Measurements from ENCODE around the gene TPST2.

Gene TPST2

DNA sequence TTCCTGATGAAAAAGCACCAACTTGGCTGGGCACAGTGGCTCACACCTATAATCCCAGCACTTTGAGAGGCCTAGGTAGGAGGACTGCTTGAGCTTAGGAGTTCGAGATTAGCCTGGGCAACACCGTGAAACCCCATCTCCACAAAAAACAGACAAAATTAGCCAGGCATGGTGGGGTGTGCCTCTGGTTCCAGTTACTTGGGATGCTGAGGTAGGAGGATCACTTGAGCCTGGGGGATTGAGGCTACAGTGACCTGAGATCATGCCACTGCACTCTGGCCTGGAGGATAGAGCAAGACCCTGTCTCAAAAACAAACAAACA, 109.4 kb downstream of the TPST2 start:
- peak overlapping the region; percentile 47 for H3K4me3 Mint-ChIP-seq
- no peaks in the 10 kb centered on the region for H3K27me3 Mint-ChIP-seq
- H3K4me1 Mint-ChIP-seq: peaks cover 71% of the 10 kb centered on the region
- H3K9me3 Mint-ChIP-seq: no peaks in the 10 kb centered on the region
- peak overlapping the region; percentile 98 for H3K27ac Mint-ChIP-seq
- H3K36me3 Mint-ChIP-seq: peaks cover 20% of the 10 kb centered on the region
- ATAC-seq: no peak

DNA sequence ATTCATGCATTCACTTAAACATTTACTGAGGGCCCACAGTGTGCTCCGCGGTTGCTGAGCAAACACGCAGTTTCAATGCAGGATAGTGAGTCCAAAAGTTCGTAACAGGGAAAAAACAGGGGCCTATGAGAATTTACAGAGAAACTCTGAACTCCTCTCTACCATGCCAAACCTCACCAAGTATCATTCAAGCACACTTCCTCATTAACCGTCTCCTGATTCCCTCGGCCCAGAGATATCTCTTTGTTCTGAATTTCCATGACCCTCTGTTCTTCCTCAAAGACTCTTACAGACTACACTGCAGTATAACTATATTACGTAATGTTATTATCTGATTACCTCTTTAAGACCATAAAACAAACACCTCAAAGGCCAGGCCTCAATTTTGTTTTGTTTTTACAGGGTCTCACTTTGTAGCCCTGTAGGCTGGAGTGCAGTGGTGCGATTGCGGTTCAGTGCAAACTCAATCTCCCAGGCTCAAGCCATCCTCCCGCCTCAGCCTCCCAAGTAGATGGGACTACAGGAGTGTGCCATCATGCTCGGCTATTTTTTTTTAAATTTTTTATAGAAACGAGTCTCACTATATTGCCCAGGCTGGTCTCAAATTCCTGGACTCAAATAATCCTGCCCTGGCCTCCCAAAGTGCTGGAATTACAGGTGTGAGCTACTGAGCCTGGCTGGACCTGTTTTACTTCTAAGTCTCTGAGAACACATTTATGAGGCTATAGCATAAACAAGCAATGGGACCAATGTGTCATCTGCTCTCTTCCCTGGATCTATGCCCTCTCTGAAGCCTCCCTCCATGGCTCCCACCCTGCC, 109.9 kb downstream of the TPST2 start:
- peaks cover 65% of the 10 kb centered on the region for H3K4me1 Mint-ChIP-seq
- H3K4me3 Mint-ChIP-seq: peak overlapping the region; percentile 67
- ATAC-seq: no peak
- H3K9me3 Mint-ChIP-seq: no peaks in the 10 kb centered on the region
- peaks cover 20% of the 10 kb centered on the region for H3K36me3 Mint-ChIP-seq
- peak overlapping the region; percentile 98 for H3K27ac Mint-ChIP-seq
- no peaks in the 10 kb centered on the region for H3K27me3 Mint-ChIP-seq

DNA sequence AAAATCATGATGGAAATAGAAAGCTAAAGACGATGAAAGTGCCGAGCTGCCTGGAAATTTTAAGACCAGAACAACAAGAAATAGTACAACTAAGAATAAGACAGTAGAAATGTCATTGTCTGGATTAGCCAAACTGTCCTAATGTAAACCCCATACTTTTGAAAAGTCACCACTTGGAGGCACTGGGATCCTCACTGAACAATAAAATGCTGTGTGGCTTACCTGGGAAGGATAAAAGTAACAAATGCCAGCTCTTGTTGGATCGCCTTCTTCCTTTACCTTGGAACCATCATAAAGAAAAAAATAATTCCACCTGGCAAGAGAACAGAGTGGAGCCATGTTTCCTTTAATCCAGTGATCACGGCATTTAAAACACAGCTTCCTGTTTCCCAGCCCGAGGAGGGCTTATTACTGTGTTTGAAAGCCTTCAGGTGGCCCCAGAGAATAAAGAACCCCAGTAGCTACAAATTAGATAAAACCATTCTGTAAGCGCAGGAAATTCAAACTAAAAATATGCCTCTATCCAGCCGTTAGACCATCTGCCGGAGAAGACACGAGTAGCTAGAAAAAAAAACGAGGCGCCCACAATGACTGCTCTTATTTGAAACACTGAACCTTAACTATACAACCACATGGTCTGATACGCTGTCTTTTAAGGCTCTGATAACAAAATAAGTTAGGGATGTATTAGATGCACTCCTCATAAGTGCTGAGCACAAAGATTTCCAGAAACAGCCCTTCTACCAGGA, 110.7 kb downstream of the TPST2 start:
- Mint-ChIP-seq H3K27me3 (no peaks in the 10 kb centered on the region), H3K27ac (peak overlapping the region; percentile 98), H3K4me1 (peaks cover 64% of the 10 kb centered on the region), H3K9me3 (no peaks in the 10 kb centered on the region), H3K4me3 (peak overlapping the region; percentile 67), H3K36me3 (peaks cover 26% of the 10 kb centered on the region)
- ATAC-seq: no peak

DNA sequence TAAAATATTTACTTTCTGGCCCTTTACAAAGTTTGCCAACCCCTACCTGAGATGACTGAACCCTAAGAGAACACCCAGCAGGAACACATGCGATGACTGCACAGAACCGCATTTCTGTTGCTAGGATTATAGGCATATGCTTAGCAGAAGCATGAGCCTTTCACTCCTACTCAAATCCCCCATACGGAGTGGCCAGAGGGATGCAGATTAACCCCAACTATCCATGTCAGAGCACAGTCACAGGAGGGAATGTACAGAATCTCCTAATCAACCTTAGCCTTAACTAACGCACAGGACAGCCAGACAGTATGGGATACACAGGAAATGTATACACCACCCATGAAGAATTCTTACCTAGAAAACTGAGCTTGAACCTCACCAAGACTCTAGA, 112.6 kb downstream of the TPST2 start:
- Mint-ChIP-seq H3K36me3 (peaks cover 39% of the 10 kb centered on the region), H3K4me3 (no peak overlapping the region), H3K4me1 (peaks cover 54% of the 10 kb centered on the region), H3K27me3 (no peaks in the 10 kb centered on the region), H3K9me3 (no peaks in the 10 kb centered on the region), H3K27ac (peak overlapping the region; percentile 98)
- no peak for ATAC-seq

DNA sequence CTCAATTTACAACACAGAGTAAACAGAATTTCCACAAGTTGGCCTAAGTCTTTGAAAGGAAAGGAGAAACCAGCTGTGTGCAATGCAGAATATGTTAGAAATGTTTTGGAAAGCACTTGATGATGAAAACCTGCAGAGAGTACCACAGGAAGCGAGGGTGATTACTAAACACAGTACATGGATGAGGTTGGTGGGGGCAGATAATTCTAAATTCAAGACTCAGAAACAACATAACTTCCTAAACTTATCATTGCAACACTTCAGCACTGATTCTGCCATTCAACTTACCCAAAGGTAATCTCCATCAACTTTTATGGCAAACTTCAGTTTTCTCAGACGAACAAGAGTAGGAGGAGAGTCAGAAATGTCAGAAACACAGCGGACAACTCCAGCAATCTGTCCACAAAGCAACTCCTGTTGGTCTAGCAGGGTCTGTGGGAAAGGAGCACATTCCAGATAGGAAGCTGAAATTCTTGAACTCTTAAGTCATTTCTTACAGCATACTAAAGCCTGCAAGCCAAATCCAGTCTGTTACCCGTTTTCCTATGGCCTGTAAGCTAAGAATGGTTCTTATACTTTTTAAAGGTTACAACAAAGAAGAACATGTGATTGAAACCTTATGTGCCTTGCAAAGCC, 113.1 kb downstream of the TPST2 start:
- Mint-ChIP-seq H3K27me3 (no peaks in the 10 kb centered on the region), H3K9me3 (no peaks in the 10 kb centered on the region), H3K27ac (no peak overlapping the region), H3K4me1 (peaks cover 48% of the 10 kb centered on the region), H3K4me3 (no peak overlapping the region), H3K36me3 (peaks cover 39% of the 10 kb centered on the region)
- no peak for ATAC-seq

DNA sequence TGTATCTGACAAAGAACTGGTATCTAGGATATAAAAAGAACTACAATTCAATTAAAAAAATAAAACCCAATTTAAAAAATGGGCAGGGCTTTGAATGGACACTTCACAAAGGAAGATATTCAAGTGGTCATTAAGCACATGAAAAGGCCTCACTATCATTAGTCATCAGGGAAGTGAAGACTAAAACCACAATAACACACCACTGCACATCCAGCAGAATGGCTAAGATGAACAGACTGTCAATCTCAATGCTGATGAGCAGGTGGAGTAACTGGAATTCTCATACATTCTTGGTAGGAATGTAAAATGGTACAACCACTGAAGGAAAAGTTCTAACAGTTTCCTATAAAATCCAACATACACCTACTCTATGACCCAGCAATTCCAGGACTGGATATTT, 115.2 kb downstream of the TPST2 start:
- Mint-ChIP-seq H3K4me3 (no peak overlapping the region), H3K27me3 (no peaks in the 10 kb centered on the region), H3K9me3 (no peaks in the 10 kb centered on the region), H3K36me3 (peaks cover 45% of the 10 kb centered on the region), H3K27ac (no peak overlapping the region), H3K4me1 (peaks cover 27% of the 10 kb centered on the region)
- no peak for ATAC-seq
